Measurements from ENCODE around the gene CMAS. TPM values are rescaled to one million over a fixed set of nuclear protein-coding genes. Genes with fewer than 3 reads are reported as not detected.
"Not testable (repeated sequence)": the region's sequence is repeated elsewhere in the genome, so short reads cannot be mapped to it uniquely, and the experiment has no call there.

The CMAS gene
- total RNA-seq, 1 donor = 25.0 TPM

- H3K4me3 ChIP-seq (ENCODE audit: low read depth, low read length) = no peak overlapping the region
- DNase-seq (ENCODE audit: low read depth) = no peak
- no peak for TF ChIP-seq CTCF (IDR thresholded peaks at IDR 0.05; ENCODE audit: insufficient read depth, low read length)
Measured at GRCh38 chr12:22044391-22044790, 1.6 kb upstream of the CMAS start.

- peak; percentile 28 for DNase-seq (ENCODE audit: low read depth)
- TF ChIP-seq CTCF (IDR thresholded peaks at IDR 0.05; ENCODE audit: insufficient read depth, low read length) = no peak
Measured at GRCh38 chr12:22046968-22047390, 961 bp downstream of the CMAS start.

GRCh38 chr12:22047494-22047893 is 1.5 kb downstream of the CMAS start:
- TF ChIP-seq CTCF (IDR thresholded peaks at IDR 0.05; ENCODE audit: insufficient read depth, low read length) = no peak
- H3K4me3 ChIP-seq (ENCODE audit: low read depth, low read length) = peak overlapping the region; percentile 89
- no peak for DNase-seq (ENCODE audit: low read depth)

More at GRCh38 chr12:22046968-22047390, 961 bp downstream of the CMAS start:
- peak overlapping the region; percentile 89 for H3K4me3 ChIP-seq (ENCODE audit: low read depth, low read length)

- TF ChIP-seq CTCF (IDR thresholded peaks at IDR 0.05; ENCODE audit: insufficient read depth, low read length) = no peak
- no peak for DNase-seq (ENCODE audit: low read depth)
- no peak overlapping the region for H3K4me3 ChIP-seq (ENCODE audit: low read depth, low read length)
Measured at GRCh38 chr12:22048351-22049041, 2.5 kb downstream of the CMAS start.

GRCh38 chr12:22050078-22050477 is 4.1 kb downstream of the CMAS start:
- DNase-seq (ENCODE audit: low read depth) = no peak
- no peak for TF ChIP-seq CTCF (IDR thresholded peaks at IDR 0.05; ENCODE audit: insufficient read depth, low read length)
- no peak overlapping the region for H3K4me3 ChIP-seq (ENCODE audit: low read depth, low read length)

GRCh38 chr12:22051114-22051698 is 5.2 kb downstream of the CMAS start:
- TF ChIP-seq CTCF (IDR thresholded peaks at IDR 0.05; ENCODE audit: insufficient read depth, low read length) = no peak
- H3K4me3 ChIP-seq (ENCODE audit: low read depth, low read length) = no peak overlapping the region
- DNase-seq (ENCODE audit: low read depth) = no peak

GRCh38 chr12:22052994-22053393 is 7.0 kb downstream of the CMAS start:
- DNase-seq (ENCODE audit: low read depth); H3K4me3 ChIP-seq (ENCODE audit: low read depth, low read length): not testable (repeated sequence)

Data from fibroblast of the aortic adventitia (primary cell).